SU-DHL-6 (cell line): ENCODE results near the gene RAP1GAP2.

Experiments
- EZH2phosphoT487 ChIP-seq: fragments of 200-600 bp; sonication (generic), shearing (Covaris generic); conservative IDR thresholded peaks from 2 replicates; pipeline ENCODE4 v1.6.1; 2018; ENCODE audit warnings: mild to moderate bottlenecking, antibody characterized with exemption, low read length, moderate library complexity, mixed read lengths
- TF ChIP-seq, protein P1 (sequence below): fragments of 200-600 bp; sonication (generic); IDR thresholded peaks from one replicate; pipeline ENCODE4 v1.5.1; 2017; ENCODE audit warnings: antibody characterized with exemption, mild to moderate bottlenecking, low read length, moderate library complexity; ENCODE audit not compliant: insufficient read depth, poor library complexity, severe bottlenecking

DNA sequence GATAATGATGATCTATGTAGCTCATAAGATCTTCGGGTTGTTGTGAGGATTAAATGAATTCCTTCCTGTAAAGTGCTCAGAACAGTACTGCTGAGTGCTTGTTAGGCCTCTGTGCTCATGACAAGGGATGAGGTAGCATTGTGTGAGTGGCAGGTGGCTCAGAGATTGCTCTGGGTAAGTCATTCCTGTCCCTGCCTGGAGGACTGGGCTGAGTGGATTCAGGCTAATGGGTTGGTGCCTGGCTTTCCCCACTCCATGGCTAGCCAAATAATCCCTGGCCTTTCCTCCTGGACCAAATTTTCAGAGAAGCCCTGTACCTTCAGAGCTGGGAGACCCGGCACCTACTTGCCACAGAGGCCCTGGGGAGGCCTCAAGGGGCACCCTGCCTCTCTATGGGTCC, 45.5 kb upstream of the RAP1GAP2 start:
- TF ChIP-seq, protein P1, sequence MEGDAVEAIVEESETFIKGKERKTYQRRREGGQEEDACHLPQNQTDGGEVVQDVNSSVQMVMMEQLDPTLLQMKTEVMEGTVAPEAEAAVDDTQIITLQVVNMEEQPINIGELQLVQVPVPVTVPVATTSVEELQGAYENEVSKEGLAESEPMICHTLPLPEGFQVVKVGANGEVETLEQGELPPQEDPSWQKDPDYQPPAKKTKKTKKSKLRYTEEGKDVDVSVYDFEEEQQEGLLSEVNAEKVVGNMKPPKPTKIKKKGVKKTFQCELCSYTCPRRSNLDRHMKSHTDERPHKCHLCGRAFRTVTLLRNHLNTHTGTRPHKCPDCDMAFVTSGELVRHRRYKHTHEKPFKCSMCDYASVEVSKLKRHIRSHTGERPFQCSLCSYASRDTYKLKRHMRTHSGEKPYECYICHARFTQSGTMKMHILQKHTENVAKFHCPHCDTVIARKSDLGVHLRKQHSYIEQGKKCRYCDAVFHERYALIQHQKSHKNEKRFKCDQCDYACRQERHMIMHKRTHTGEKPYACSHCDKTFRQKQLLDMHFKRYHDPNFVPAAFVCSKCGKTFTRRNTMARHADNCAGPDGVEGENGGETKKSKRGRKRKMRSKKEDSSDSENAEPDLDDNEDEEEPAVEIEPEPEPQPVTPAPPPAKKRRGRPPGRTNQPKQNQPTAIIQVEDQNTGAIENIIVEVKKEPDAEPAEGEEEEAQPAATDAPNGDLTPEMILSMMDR: no peak
- no peak for TF ChIP-seq EZH2phosphoT487
